GM18511 (cell line): ENCODE measurements around the gene SLC9A9.

ENCODE experiments used
- ATAC-seq: cut with Tn5 transposase; IDR thresholded peaks from one replicate; pipeline ENCODE4 v1.9.1; 2021; ENCODE audit warnings: mild to moderate bottlenecking, moderate library complexity; ENCODE audit not compliant: unreplicated experiment

SLC9A9 gene

GRCh38 chr3:143236226-143236964 is 611.9 kb downstream of the SLC9A9 start:
- no peak for ATAC-seq

- ATAC-seq, result no peak
These were observed 612.6 kb downstream of the SLC9A9 start for GRCh38 chr3:143235614-143236204.

- no peak for ATAC-seq
These were observed 613.7 kb downstream of the SLC9A9 start for GRCh38 chr3:143234526-143234925.

- no peak for ATAC-seq
These were observed 615.3 kb downstream of the SLC9A9 start for GRCh38 chr3:143232981-143233380.

- no peak for ATAC-seq
These were observed 619.9 kb downstream of the SLC9A9 start for GRCh38 chr3:143228405-143228804.

- ATAC-seq, result no peak
These were observed 621.5 kb downstream of the SLC9A9 start for GRCh38 chr3:143226678-143227291.

- no peak for ATAC-seq
These were observed 623.6 kb downstream of the SLC9A9 start for GRCh38 chr3:143224716-143225115.

GRCh38 chr3:143222981-143223380 is 625.3 kb downstream of the SLC9A9 start:
- no peak for ATAC-seq

- ATAC-seq, result no peak
These were observed 625.8 kb downstream of the SLC9A9 start for GRCh38 chr3:143222505-143222904.

GRCh38 chr3:143221446-143221845 is 626.8 kb downstream of the SLC9A9 start:
- no peak for ATAC-seq

- ATAC-seq, result no peak
These were observed 627.5 kb downstream of the SLC9A9 start for GRCh38 chr3:143220741-143221140.

GRCh38 chr3:143218166-143218835 is 630.0 kb downstream of the SLC9A9 start:
- ATAC-seq, result no peak

GRCh38 chr3:143217283-143217682 is 631.0 kb downstream of the SLC9A9 start:
- ATAC-seq, result no peak

- ATAC-seq, result no peak
These were observed 631.5 kb downstream of the SLC9A9 start for GRCh38 chr3:143216709-143217182.
